A673 (cell line): ENCODE measurements around the gene SLC41A3. TPM values are rescaled to one million over a fixed set of nuclear protein-coding genes. Genes with fewer than 3 reads are reported as not detected.

Experiments
- BruUV-seq: library from RNA; stranded (reverse); fragments of 400-500 nt; replicated peaks from 2 replicates; lab custom pipeline; 2021; lab: Mats Ljungman, UMichigan
- CTCF ChIA-PET: fragments of 300-600 bp; sonication (Branson Sonifier 250); formaldehyde crosslinking; loops from one replicate; lab custom pipeline; 2022; ENCODE audit warnings: antibody characterized with exemption; lab: Charles Lee
- POLR2A ChIA-PET: fragments of 300-600 bp; sonication (Branson Sonifier 250); formaldehyde crosslinking; loops from one replicate; lab custom pipeline; 2022; ENCODE audit warnings: antibody characterized with exemption; ENCODE audit not compliant: low non-redundant PET; lab: Charles Lee
- DNase-seq: peaks from one replicate; pipeline ENCODE4 v3.0.0-alpha.2; 2015; ENCODE audit warnings: low spot score
- H3K27ac ChIP-seq: fragments of 200-600 bp; sonication (generic); 2 replicates; pipeline ENCODE4 v1.5.1; 2016; ENCODE audit warnings: mixed run types, low read depth, mild to moderate bottlenecking, mixed read lengths, antibody characterized with exemption, low read length; ENCODE audit not compliant: poor library complexity, severe bottlenecking
- H3K27me3 ChIP-seq: fragments of 200-600 bp; sonication (generic); replicated peaks from 2 replicates; pipeline ENCODE4 v1.6.1; 2017; ENCODE audit warnings: mixed run types, low read depth, mild to moderate bottlenecking, mixed read lengths, antibody characterized with exemption, low read length; ENCODE audit not compliant: insufficient read depth, poor library complexity
- H3K36me3 ChIP-seq: fragments of 200-600 bp; sonication (generic); 2 replicates; pipeline ENCODE4 v1.6.1; 2016; ENCODE audit warnings: mixed run types, mild to moderate bottlenecking, mixed read lengths, antibody characterized with exemption, low read length; ENCODE audit not compliant: insufficient read depth, poor library complexity, severe bottlenecking
- H3K4me1 ChIP-seq: fragments of 200-600 bp; sonication (generic); 2 replicates; pipeline ENCODE4 v1.6.1; 2017; ENCODE audit warnings: mixed run types, mild to moderate bottlenecking, mixed read lengths, antibody characterized with exemption, low read length; ENCODE audit not compliant: insufficient read depth, poor library complexity, severe bottlenecking
- H3K4me3 ChIP-seq: fragments of 200-600 bp; sonication (generic); 2 replicates; pipeline ENCODE4 v1.5.1; 2016; ENCODE audit warnings: low read depth, mixed run types, mild to moderate bottlenecking, mixed read lengths, low read length; ENCODE audit not compliant: poor library complexity, severe bottlenecking
- H3K9me3 ChIP-seq: fragments of 200-600 bp; sonication (generic); 2 replicates; pipeline ENCODE4 v1.6.1; 2016; ENCODE audit warnings: mixed run types, low read depth, mild to moderate bottlenecking, mixed read lengths, antibody characterized with exemption, low read length; ENCODE audit not compliant: poor library complexity, severe bottlenecking
- EZH2 ChIP-seq: fragments of 200-600 bp; sonication (generic); IDR thresholded peaks from 2 replicates; pipeline ENCODE4 v1.6.1; 2017; ENCODE audit warnings: borderline replicate concordance, low read depth, mild to moderate bottlenecking, mixed read lengths, antibody characterized with exemption, low read length; ENCODE audit not compliant: poor library complexity, severe bottlenecking
- intact Hi-C: fragments of 100-400 bp; cut with micrococcal nuclease; formaldehyde crosslinking; loops from one replicate; pipeline ENCODE4 v1.10.0; 2022; ENCODE audit not compliant: unreplicated experiment
- total RNA-seq: library from RNA; stranded (reverse); gene quantifications from 2 replicates; pipeline ENCODE4 v1.2.3, GENCODE V29; 2021
- TF ChIP-seq, protein P1 (sequence below): fragments of 300-800, 200-600 bp; sonication (generic); conservative IDR thresholded peaks from 2 replicates; pipeline ENCODE4 v1.5.1; 2017; ENCODE audit warnings: low read depth, mild to moderate bottlenecking, antibody characterized with exemption, low read length, moderate library complexity, mixed read lengths

The SLC41A3 gene
- total RNA-seq, 1 experiment from 2014 or later, result 56.5 TPM

DNA sequence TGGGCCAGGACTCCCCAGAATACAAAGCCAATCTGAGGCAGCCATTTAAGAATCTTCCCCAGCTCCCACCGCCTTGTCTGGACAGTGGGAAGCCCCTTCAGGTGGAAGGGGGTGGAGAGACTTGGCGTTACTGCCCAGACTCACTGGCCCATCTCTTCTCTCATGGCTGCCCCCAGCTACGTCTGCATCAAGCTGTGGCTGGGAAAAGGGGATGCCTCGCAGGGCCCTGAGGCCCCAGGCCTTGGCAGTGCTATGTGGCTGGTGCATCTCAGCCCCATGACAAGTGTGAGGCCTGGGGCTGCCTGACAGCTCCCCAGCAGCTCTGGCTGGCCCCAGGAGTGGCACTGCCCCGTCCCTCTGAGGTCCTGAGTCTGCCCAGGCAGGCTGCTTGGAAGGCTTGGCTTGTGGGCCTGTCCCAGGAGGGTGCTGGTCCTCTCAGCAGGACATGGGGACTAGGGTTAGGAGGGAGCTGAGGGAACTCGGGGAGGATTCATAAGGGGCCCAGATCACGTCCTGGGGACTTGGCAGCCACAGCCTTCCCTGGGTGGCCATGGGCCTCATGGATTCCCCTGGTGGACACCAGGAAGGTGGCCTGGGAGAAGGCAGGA is 20.2 kb upstream of the SLC41A3 start:
- no TSS peak for BruUV-seq
- H3K9me3 ChIP-seq, result no peaks in the 10 kb centered on the region
- CTCF ChIA-PET, result no interaction called here
- no peak overlapping the region for H3K4me3 ChIP-seq
- POLR2A ChIA-PET, result no interaction called here
- H3K27me3 ChIP-seq, result no peaks in the 10 kb centered on the region
- H3K27ac ChIP-seq, result no peak overlapping the region
- TF ChIP-seq EZH2, result no peak
- TF ChIP-seq, protein P1, sequence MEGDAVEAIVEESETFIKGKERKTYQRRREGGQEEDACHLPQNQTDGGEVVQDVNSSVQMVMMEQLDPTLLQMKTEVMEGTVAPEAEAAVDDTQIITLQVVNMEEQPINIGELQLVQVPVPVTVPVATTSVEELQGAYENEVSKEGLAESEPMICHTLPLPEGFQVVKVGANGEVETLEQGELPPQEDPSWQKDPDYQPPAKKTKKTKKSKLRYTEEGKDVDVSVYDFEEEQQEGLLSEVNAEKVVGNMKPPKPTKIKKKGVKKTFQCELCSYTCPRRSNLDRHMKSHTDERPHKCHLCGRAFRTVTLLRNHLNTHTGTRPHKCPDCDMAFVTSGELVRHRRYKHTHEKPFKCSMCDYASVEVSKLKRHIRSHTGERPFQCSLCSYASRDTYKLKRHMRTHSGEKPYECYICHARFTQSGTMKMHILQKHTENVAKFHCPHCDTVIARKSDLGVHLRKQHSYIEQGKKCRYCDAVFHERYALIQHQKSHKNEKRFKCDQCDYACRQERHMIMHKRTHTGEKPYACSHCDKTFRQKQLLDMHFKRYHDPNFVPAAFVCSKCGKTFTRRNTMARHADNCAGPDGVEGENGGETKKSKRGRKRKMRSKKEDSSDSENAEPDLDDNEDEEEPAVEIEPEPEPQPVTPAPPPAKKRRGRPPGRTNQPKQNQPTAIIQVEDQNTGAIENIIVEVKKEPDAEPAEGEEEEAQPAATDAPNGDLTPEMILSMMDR, result no peak
- DNase-seq, result no peak
- intact Hi-C loops, result no loop called here
- H3K4me1 ChIP-seq, result no peaks in the 10 kb centered on the region
- H3K36me3 ChIP-seq, result no peaks in the 10 kb centered on the region

DNA sequence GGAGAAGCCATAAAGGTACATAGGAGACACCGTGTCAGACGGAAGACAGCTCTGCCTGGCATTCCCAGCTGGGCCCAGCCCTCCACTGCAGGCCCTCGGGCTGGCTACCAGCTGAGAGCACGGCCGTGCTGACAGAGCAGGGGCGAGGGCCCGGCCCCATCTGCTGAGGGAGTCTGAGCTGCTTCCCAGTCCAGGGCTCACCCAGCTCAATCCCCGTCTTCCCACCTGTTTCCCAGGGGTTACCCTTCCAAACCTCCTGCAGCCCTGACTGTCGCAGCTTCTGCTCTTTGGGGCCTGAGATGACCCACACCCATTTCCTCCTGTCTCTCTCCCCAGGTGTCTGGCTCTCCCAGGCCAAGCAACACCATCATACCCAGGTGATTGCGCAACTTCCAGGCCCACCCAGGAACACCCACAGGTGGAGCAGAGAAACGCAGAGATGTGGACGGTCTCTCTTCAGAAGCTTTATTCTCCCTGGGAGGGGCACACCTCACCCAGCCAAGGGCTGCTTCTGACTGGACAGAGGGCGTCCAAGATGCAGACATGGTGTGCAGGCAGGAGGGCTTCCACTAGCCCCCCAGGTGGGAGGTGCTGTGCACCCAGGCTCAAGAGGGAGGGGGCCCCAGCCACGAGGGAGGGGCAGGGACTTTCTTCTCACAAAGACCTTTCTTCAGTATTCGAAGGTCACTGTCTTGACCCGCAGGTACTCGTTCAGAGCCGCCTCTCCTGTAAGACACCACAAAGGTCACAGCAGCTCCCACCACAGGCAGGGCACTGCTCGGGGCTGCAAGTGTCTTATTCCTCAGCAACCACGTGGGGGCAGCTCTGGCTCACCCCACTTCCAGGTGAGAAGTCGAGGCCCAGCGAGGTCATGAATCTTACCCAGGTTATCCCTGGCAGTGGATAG is 19.4 kb upstream of the SLC41A3 start:
- BruUV-seq, result no TSS peak
- intact Hi-C loops, result no loop called here
- Histone ChIP-seq H3K4me3 (no peak overlapping the region), H3K27me3 (no peaks in the 10 kb centered on the region), H3K4me1 (no peaks in the 10 kb centered on the region), H3K9me3 (no peaks in the 10 kb centered on the region), H3K27ac (no peak overlapping the region), H3K36me3 (no peaks in the 10 kb centered on the region)
- TF ChIP-seq, protein P1, result no peak
- no peak for TF ChIP-seq EZH2
- ChIA-PET CTCF (no interaction called here), POLR2A (no interaction called here)
- DNase-seq, result no peak

DNA sequence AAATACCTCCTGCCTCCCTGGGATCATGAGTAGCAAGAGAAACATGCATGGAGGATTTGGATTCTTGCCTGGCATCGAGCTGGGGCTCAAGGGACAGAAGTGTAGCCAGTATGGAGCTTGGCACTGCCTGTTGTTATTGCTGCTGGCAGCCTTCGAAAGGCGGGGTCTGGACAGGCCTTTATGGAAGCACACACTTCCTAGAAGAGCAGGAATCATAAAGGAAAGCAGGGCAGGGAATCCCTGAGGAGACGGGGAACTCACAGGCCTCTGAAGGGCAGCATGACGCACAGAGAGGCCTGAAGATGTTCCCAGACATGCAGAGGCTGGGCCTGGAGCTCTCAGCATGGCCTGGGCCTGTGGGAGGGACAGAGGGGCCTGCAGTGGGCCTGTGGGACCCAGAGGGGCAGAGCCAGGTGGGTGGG is 18.6 kb upstream of the SLC41A3 start:
- Histone ChIP-seq H3K27ac (no peak overlapping the region), H3K27me3 (no peaks in the 10 kb centered on the region), H3K36me3 (no peaks in the 10 kb centered on the region), H3K4me3 (no peak overlapping the region), H3K4me1 (no peaks in the 10 kb centered on the region), H3K9me3 (no peaks in the 10 kb centered on the region)
- DNase-seq, result no peak
- no peak for TF ChIP-seq EZH2
- TF ChIP-seq, protein P1, result no peak
- intact Hi-C loops, result no loop called here
- no TSS peak for BruUV-seq
- POLR2A ChIA-PET, result no interaction called here
- CTCF ChIA-PET, result no interaction called here
